Activated CD4-positive, alpha-beta T cell treated with anti-CD3 and anti-CD28 coated beads for 4 hours (primary cell): ENCODE data around the gene TNFAIP8L1.

Experiments used
- DNase-seq, 2 donors: peaks; one replicate each; pipeline ENCODE4 v3.0.0-alpha.2; 2020

Gene TNFAIP8L1

GRCh38 chr19:4682417-4683200, 43.3 kb downstream of the TNFAIP8L1 start:
- DNase-seq: no peak

- no peak for DNase-seq
Measured at GRCh38 chr19:4684312-4685095, 45.2 kb downstream of the TNFAIP8L1 start.

- no peak for DNase-seq
Measured at GRCh38 chr19:4686700-4687099, 47.4 kb downstream of the TNFAIP8L1 start.

- DNase-seq: no peak
Measured at GRCh38 chr19:4687396-4687795, 48.1 kb downstream of the TNFAIP8L1 start.

- DNase-seq: no peak
Measured at GRCh38 chr19:4688587-4688986, 49.3 kb downstream of the TNFAIP8L1 start.

- DNase-seq: no peak
Measured at GRCh38 chr19:4689403-4689802, 50.1 kb downstream of the TNFAIP8L1 start.

GRCh38 chr19:4690361-4690760, 51.0 kb downstream of the TNFAIP8L1 start:
- no peak for DNase-seq

GRCh38 chr19:4691373-4691772, 52.1 kb downstream of the TNFAIP8L1 start:
- DNase-seq: no peak

GRCh38 chr19:4692251-4693077, 53.1 kb downstream of the TNFAIP8L1 start:
- DNase-seq: no peak

GRCh38 chr19:4693078-4693350, 53.7 kb downstream of the TNFAIP8L1 start:
- DNase-seq: no peak

- DNase-seq: no peak
Measured at GRCh38 chr19:4693471-4694121, 54.3 kb downstream of the TNFAIP8L1 start.

GRCh38 chr19:4694211-4694987, 55.1 kb downstream of the TNFAIP8L1 start:
- no peak for DNase-seq

GRCh38 chr19:4695224-4695731, 56.0 kb downstream of the TNFAIP8L1 start:
- DNase-seq: no peak

- no peak for DNase-seq
Measured at GRCh38 chr19:4697304-4697703, 58.0 kb downstream of the TNFAIP8L1 start.

GRCh38 chr19:4699826-4700692, 60.7 kb downstream of the TNFAIP8L1 start:
- DNase-seq: no peak

- DNase-seq: no peak
Measured at GRCh38 chr19:4700693-4700970, 61.3 kb downstream of the TNFAIP8L1 start.

- DNase-seq: no peak
Measured at GRCh38 chr19:4701557-4701956, 62.2 kb downstream of the TNFAIP8L1 start.

- no peak for DNase-seq
Measured at GRCh38 chr19:4702764-4703163, 63.4 kb downstream of the TNFAIP8L1 start.

GRCh38 chr19:4703671-4704316, 64.5 kb downstream of the TNFAIP8L1 start:
- DNase-seq: no peak

- DNase-seq: no peak
Measured at GRCh38 chr19:4704317-4704673, 65.0 kb downstream of the TNFAIP8L1 start.
